ENCODE measurements around the gene CCT4.

Gene CCT4

DNA sequence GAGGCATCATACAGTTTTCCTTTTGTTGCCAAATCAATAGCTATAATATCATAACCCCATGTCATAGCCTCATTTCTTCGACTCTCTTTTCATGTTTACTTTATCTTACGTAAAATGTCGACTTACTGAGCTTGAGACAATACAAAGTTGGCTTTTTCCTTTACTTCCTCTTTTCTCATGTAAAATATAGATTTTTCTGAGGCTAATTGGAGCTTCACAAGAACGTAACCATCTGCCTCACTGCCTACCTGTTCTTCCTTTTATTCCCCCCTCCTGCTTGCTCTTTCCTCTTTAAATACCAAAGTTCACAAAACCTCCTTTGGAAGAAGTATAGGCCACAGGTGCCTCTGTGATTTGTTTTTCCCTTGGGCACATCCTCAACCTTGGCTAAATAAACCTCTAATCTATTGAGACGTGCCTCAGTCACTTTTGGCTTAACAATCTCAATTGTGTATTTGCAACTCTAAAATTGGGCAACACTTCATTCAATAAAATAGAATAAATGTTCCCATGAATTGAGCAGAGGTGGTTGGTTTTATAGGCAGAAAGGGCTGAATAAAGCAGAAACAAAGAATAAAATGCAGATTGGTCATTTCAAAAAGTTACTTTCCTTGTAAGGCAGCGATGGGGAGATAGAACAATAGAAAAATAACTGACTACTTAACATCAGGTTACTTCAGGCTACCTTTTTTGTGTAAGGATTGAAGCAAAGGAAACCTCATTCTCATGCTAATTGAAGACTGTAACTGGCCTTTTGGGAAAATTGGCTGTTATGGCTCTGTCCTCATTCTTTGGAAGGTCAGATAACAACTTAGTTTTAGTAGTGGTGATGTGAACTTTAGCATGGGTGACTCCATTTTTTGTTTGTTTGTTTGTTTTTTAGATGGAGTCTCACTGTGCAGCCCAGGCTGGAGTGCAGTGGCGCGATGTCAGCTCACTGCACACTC is 38.3 kb upstream of the CCT4 start:
- H2AFZ ChIP-seq (ENCODE audit: low read depth, low read length), result no peak overlapping the region
- WGBS, result 94% methylated on average over 6 of the region's 8 CpGs
- no peak overlapping the region for H3K14ac ChIP-seq (ENCODE audit: low read length in 2 of 2)
- no peak overlapping the region for H3K27ac ChIP-seq (ENCODE audit: low read length, poor library complexity, severe bottlenecking)
- no peak overlapping the region for H3K4me3 ChIP-seq (ENCODE audit: insufficient read depth in 1 of 2, low read depth in 1 of 2, low read length in 2 of 2)
- no peak overlapping the region for H4K91ac ChIP-seq (ENCODE audit: low read length)
- H3K18ac ChIP-seq (ENCODE audit: low read depth in 1 of 2, low read length in 2 of 2), result no peak overlapping the region
- H3K9ac ChIP-seq (ENCODE audit: low read length), result no peak overlapping the region
- no peak for DNase-seq
- no peak overlapping the region for H3K4me2 ChIP-seq (ENCODE audit: low read length, poor library complexity, severe bottlenecking)
- no peak overlapping the region for H2BK120ac ChIP-seq (ENCODE audit: low read depth, low read length)
- H3K4ac ChIP-seq (ENCODE audit: low read depth in 1 of 2, low read length in 2 of 2), result no peak overlapping the region
- H3K27me3 ChIP-seq (ENCODE audit: control insufficient read depth in 1 of 2, insufficient read depth in 1 of 2, low read length in 2 of 2), result no peaks in the 10 kb centered on the region
- H4K8ac ChIP-seq (ENCODE audit: low read length), result no peak overlapping the region
- peaks cover 0 to 14% of the 10 kb centered on the region in 2 experiments for H3K36me3 ChIP-seq (ENCODE audit: control insufficient read depth in 1 of 2, insufficient read depth in 2 of 2, low read depth in 1 of 2, low read length in 2 of 2)
- no peak overlapping the region for H2BK5ac ChIP-seq (ENCODE audit: low read depth, low read length, poor library complexity, severe bottlenecking)
- no peak overlapping the region for H2BK15ac ChIP-seq (ENCODE audit: low read depth, poor library complexity, severe bottlenecking)
- H3K79me1 ChIP-seq (replicated peaks; ENCODE audit: low read length, poor library complexity, severe bottlenecking), result peaks cover 17% of the 10 kb centered on the region
- peaks cover 1% of the 10 kb centered on the region for H3K4me1 ChIP-seq (ENCODE audit: control insufficient read depth, insufficient read depth, low read depth, low read length)
- H2AK5ac ChIP-seq (ENCODE audit: low read length, severe bottlenecking), result no peak overlapping the region
- H3K23ac ChIP-seq (ENCODE audit: low read length in 2 of 2), result no peak overlapping the region
- no peaks in the 10 kb centered on the region for H3K9me3 ChIP-seq (ENCODE audit: control insufficient read depth, low read length)
- H2BK12ac ChIP-seq (ENCODE audit: low read length in 2 of 2), result no peak overlapping the region

DNA sequence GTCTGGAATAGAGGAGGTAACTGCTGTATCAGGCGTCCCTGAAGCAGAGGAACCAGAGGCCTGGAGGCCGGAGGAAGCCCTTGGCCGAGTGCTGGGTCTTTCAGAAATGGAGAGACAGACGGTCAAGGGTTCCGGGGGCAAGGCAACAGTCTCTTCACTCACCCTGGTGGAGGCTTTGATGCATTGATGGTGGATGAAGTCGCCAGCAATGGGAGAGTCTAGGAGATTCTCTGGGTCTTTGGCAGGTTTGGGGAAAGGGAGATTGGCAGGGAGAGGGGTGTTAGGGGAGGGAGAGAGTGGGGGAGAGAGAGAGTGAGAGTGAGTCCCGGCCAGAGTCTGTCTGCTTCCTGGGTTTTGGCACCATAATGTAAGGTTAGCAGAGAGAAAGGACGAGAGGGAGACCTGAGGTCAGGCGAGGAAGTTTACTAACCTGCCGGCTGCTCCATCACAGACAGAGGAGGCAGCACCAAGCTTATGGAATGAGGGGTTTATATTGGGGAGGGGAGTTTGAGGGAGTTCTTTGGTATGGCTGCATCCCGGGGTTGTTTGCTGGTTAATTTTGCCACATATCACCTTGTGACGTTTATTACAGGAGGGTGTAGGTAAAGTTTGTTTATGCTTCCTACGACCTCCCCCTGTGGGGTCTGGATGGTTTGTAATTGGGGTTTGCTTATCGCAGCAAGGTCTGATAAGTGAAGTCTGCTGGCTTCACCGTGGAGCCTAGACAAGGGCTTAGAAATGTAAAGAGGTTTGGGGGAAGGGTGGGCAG is 36.6 kb upstream of the CCT4 start:
- no peaks in the 10 kb centered on the region for H3K27me3 ChIP-seq (ENCODE audit: control insufficient read depth in 1 of 2, insufficient read depth in 1 of 2, low read length in 2 of 2)
- H3K23ac ChIP-seq (ENCODE audit: low read length in 2 of 2), result no peak overlapping the region
- H2BK120ac ChIP-seq (ENCODE audit: low read depth, low read length), result no peak overlapping the region
- H2AK5ac ChIP-seq (ENCODE audit: low read length, severe bottlenecking), result no peak overlapping the region
- H2BK12ac ChIP-seq (ENCODE audit: low read length in 2 of 2), result no peak overlapping the region
- peaks cover 13% of the 10 kb centered on the region for H3K79me1 ChIP-seq (replicated peaks; ENCODE audit: low read length, poor library complexity, severe bottlenecking)
- 80% methylated on average over 15 of the region's 15 CpGs for WGBS
- no peak overlapping the region for H3K27ac ChIP-seq (ENCODE audit: low read length, poor library complexity, severe bottlenecking)
- H3K14ac ChIP-seq (ENCODE audit: low read length in 2 of 2), result no peak overlapping the region
- H3K9me3 ChIP-seq (ENCODE audit: control insufficient read depth, low read length), result no peaks in the 10 kb centered on the region
- no peak overlapping the region for H3K4me3 ChIP-seq (ENCODE audit: insufficient read depth in 1 of 2, low read depth in 1 of 2, low read length in 2 of 2)
- no peak overlapping the region for H3K9ac ChIP-seq (ENCODE audit: low read length)
- H2BK15ac ChIP-seq (ENCODE audit: low read depth, poor library complexity, severe bottlenecking), result no peak overlapping the region
- no peak overlapping the region for H3K4ac ChIP-seq (ENCODE audit: low read depth in 1 of 2, low read length in 2 of 2)
- no peak overlapping the region for H3K4me2 ChIP-seq (ENCODE audit: low read length, poor library complexity, severe bottlenecking)
- no peak overlapping the region for H3K18ac ChIP-seq (ENCODE audit: low read depth in 1 of 2, low read length in 2 of 2)
- no peak for DNase-seq
- no peak overlapping the region for H4K91ac ChIP-seq (ENCODE audit: low read length)
- peaks cover 1% of the 10 kb centered on the region for H3K4me1 ChIP-seq (ENCODE audit: control insufficient read depth, insufficient read depth, low read depth, low read length)
- H3K36me3 ChIP-seq (ENCODE audit: control insufficient read depth in 1 of 2, insufficient read depth in 2 of 2, low read depth in 1 of 2, low read length in 2 of 2), result peaks cover 5 to 14% of the 10 kb centered on the region in 2 experiments
- H2BK5ac ChIP-seq (ENCODE audit: low read depth, low read length, poor library complexity, severe bottlenecking), result no peak overlapping the region
- H4K8ac ChIP-seq (ENCODE audit: low read length), result no peak overlapping the region
- H2AFZ ChIP-seq (ENCODE audit: low read depth, low read length), result no peak overlapping the region

DNA sequence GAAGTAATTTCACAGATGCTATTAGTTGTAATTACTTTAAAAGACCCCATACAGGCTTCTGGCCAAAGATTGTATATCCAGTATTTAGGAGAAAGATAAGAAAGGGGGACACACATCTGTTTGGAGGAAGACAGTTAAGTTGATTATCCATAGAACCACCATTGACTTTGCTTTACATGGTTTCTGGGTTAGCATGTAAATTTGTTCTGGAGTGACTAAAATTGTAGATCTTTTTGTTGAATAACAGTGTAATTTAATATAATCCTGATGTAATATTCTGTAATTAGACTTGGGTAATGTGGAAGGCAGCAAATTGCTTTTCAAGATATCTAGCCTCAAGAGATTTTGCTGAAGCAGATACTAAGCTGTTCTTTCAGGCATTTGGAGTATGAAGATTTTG is 34.3 kb upstream of the CCT4 start:
- H3K4me1 ChIP-seq (ENCODE audit: control insufficient read depth, insufficient read depth, low read depth, low read length), result no peaks in the 10 kb centered on the region
- no peak overlapping the region for H4K91ac ChIP-seq (ENCODE audit: low read length)
- H3K14ac ChIP-seq (ENCODE audit: low read length in 2 of 2), result no peak overlapping the region
- H3K4me3 ChIP-seq (ENCODE audit: insufficient read depth in 1 of 2, low read depth in 1 of 2, low read length in 2 of 2), result no peak overlapping the region
- peaks cover 7 to 18% of the 10 kb centered on the region in 2 experiments for H3K36me3 ChIP-seq (ENCODE audit: control insufficient read depth in 1 of 2, insufficient read depth in 2 of 2, low read depth in 1 of 2, low read length in 2 of 2)
- H3K9me3 ChIP-seq (ENCODE audit: control insufficient read depth, low read length), result no peaks in the 10 kb centered on the region
- no peak overlapping the region for H3K23ac ChIP-seq (ENCODE audit: low read length in 2 of 2)
- no peaks in the 10 kb centered on the region for H3K27me3 ChIP-seq (ENCODE audit: control insufficient read depth in 1 of 2, insufficient read depth in 1 of 2, low read length in 2 of 2)
- H2BK5ac ChIP-seq (ENCODE audit: low read depth, low read length, poor library complexity, severe bottlenecking), result no peak overlapping the region
- H3K4me2 ChIP-seq (ENCODE audit: low read length, poor library complexity, severe bottlenecking), result no peak overlapping the region
- no peak overlapping the region for H3K27ac ChIP-seq (ENCODE audit: low read length, poor library complexity, severe bottlenecking)
- H3K9ac ChIP-seq (ENCODE audit: low read length), result no peak overlapping the region
- H3K18ac ChIP-seq (ENCODE audit: low read depth in 1 of 2, low read length in 2 of 2), result no peak overlapping the region
- H2BK12ac ChIP-seq (ENCODE audit: low read length in 2 of 2), result no peak overlapping the region
- no peak overlapping the region for H3K4ac ChIP-seq (ENCODE audit: low read depth in 1 of 2, low read length in 2 of 2)
- H2BK120ac ChIP-seq (ENCODE audit: low read depth, low read length), result no peak overlapping the region
- DNase-seq, result no peak
- H3K79me1 ChIP-seq (replicated peaks; ENCODE audit: low read length, poor library complexity, severe bottlenecking), result peaks cover 15% of the 10 kb centered on the region
- no peak overlapping the region for H4K8ac ChIP-seq (ENCODE audit: low read length)
- H2AFZ ChIP-seq (ENCODE audit: low read depth, low read length), result no peak overlapping the region
- no peak overlapping the region for H2BK15ac ChIP-seq (ENCODE audit: low read depth, poor library complexity, severe bottlenecking)
- H2AK5ac ChIP-seq (ENCODE audit: low read length, severe bottlenecking), result no peak overlapping the region

DNA sequence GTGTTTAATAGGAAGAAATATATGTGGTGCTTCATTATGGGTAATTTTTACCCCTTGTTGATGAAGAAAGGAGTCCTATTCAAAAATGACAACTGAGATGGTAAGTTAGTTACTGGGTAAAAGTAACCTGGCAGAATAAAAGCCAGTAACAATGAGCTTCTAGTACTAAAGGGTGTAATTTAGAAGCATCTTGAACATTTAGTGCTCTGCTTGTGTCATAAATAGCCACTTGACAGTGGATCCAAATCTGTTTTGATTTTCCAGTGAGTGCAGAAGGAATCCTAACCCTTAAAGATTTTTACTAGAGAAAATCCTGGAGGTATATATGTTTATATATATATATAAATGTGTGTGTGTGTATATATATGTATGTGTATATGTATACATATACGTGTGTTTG is 32.1 kb upstream of the CCT4 start:
- Histone ChIP-seq H2BK15ac (ENCODE audit: low read depth, poor library complexity, severe bottlenecking) (no peak overlapping the region), H2AFZ (ENCODE audit: low read depth, low read length) (no peak overlapping the region), H3K79me1 (replicated peaks; ENCODE audit: low read length, poor library complexity, severe bottlenecking) (peaks cover 21% of the 10 kb centered on the region), H2BK12ac (ENCODE audit: low read length in 2 of 2) (no peak overlapping the region), H3K4ac (ENCODE audit: low read depth in 1 of 2, low read length in 2 of 2) (no peak overlapping the region), H3K9ac (ENCODE audit: low read length) (no peak overlapping the region), H3K23ac (ENCODE audit: low read length in 2 of 2) (no peak overlapping the region), H2BK120ac (ENCODE audit: low read depth, low read length) (no peak overlapping the region), H4K91ac (ENCODE audit: low read length) (no peak overlapping the region), H3K14ac (ENCODE audit: low read length in 2 of 2) (no peak overlapping the region), H3K36me3 (ENCODE audit: control insufficient read depth in 1 of 2, insufficient read depth in 2 of 2, low read depth in 1 of 2, low read length in 2 of 2) (peaks cover 7 to 14% of the 10 kb centered on the region in 2 experiments), H3K4me1 (ENCODE audit: control insufficient read depth, insufficient read depth, low read depth, low read length) (no peaks in the 10 kb centered on the region), H2AK5ac (ENCODE audit: low read length, severe bottlenecking) (no peak overlapping the region), H2BK5ac (ENCODE audit: low read depth, low read length, poor library complexity, severe bottlenecking) (no peak overlapping the region), H3K4me2 (ENCODE audit: low read length, poor library complexity, severe bottlenecking) (no peak overlapping the region), H3K9me3 (ENCODE audit: control insufficient read depth, low read length) (no peaks in the 10 kb centered on the region), H3K4me3 (ENCODE audit: insufficient read depth in 1 of 2, low read depth in 1 of 2, low read length in 2 of 2) (no peak overlapping the region), H4K8ac (ENCODE audit: low read length) (no peak overlapping the region), H3K27ac (ENCODE audit: low read length, poor library complexity, severe bottlenecking) (no peak overlapping the region), H3K18ac (ENCODE audit: low read depth in 1 of 2, low read length in 2 of 2) (no peak overlapping the region), H3K27me3 (ENCODE audit: control insufficient read depth in 1 of 2, insufficient read depth in 1 of 2, low read length in 2 of 2) (no peaks in the 10 kb centered on the region)
- WGBS, result no CpG with 5 or more reads among the region's 1 CpG
- DNase-seq, result no peak

All from mesenchymal stem cell (in vitro differentiated cells and primary cell).